ENCODE measurements around the gene SH2D1B. TPM values are rescaled to one million over a fixed set of nuclear protein-coding genes. Genes with fewer than 3 reads are reported as not detected.
A peak's percentile ranks its signal among the peaks of the same experiment; 100 is the strongest.

Gene SH2D1B, protein sequence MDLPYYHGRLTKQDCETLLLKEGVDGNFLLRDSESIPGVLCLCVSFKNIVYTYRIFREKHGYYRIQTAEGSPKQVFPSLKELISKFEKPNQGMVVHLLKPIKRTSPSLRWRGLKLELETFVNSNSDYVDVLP
- not detected in 2 replicates for total RNA-seq (2014; rRNA removed; shearing (Covaris generic))
- polyA plus RNA-seq (2016; fragmentation: Nextera tagmentation; extraction: Ambion mirVana): not detected in 2 replicates
- long read RNA-seq: 0 reads

DNA sequence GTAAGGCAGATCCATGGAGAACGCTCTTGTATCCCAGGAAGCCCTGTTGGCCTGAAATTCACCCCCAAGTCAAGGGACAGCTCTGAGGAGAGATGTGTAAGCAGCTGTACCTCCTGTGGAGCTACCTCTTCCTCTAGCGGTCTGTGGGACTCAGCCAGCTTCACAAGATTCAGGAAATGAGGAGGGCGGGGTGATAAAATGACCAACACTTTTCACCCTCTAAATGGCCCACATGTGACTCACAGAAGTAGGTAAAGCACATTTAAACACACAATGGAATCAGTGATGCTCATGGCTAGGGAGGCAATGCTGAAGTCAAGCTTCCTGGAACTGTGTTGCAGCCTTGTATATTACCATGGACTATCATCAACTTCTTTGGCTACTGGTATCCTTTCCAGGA, at the start of gene SH2D1B:
TSS of gene SH2D1B (minus strand) at position 135 of the 400 bp plus-strand sequence. CDS start at position 15, 120 bp downstream.
- H3K27ac Mint-ChIP-seq: no peak within 1 kb of the TSS
- TF ChIP-seq, protein P1, sequence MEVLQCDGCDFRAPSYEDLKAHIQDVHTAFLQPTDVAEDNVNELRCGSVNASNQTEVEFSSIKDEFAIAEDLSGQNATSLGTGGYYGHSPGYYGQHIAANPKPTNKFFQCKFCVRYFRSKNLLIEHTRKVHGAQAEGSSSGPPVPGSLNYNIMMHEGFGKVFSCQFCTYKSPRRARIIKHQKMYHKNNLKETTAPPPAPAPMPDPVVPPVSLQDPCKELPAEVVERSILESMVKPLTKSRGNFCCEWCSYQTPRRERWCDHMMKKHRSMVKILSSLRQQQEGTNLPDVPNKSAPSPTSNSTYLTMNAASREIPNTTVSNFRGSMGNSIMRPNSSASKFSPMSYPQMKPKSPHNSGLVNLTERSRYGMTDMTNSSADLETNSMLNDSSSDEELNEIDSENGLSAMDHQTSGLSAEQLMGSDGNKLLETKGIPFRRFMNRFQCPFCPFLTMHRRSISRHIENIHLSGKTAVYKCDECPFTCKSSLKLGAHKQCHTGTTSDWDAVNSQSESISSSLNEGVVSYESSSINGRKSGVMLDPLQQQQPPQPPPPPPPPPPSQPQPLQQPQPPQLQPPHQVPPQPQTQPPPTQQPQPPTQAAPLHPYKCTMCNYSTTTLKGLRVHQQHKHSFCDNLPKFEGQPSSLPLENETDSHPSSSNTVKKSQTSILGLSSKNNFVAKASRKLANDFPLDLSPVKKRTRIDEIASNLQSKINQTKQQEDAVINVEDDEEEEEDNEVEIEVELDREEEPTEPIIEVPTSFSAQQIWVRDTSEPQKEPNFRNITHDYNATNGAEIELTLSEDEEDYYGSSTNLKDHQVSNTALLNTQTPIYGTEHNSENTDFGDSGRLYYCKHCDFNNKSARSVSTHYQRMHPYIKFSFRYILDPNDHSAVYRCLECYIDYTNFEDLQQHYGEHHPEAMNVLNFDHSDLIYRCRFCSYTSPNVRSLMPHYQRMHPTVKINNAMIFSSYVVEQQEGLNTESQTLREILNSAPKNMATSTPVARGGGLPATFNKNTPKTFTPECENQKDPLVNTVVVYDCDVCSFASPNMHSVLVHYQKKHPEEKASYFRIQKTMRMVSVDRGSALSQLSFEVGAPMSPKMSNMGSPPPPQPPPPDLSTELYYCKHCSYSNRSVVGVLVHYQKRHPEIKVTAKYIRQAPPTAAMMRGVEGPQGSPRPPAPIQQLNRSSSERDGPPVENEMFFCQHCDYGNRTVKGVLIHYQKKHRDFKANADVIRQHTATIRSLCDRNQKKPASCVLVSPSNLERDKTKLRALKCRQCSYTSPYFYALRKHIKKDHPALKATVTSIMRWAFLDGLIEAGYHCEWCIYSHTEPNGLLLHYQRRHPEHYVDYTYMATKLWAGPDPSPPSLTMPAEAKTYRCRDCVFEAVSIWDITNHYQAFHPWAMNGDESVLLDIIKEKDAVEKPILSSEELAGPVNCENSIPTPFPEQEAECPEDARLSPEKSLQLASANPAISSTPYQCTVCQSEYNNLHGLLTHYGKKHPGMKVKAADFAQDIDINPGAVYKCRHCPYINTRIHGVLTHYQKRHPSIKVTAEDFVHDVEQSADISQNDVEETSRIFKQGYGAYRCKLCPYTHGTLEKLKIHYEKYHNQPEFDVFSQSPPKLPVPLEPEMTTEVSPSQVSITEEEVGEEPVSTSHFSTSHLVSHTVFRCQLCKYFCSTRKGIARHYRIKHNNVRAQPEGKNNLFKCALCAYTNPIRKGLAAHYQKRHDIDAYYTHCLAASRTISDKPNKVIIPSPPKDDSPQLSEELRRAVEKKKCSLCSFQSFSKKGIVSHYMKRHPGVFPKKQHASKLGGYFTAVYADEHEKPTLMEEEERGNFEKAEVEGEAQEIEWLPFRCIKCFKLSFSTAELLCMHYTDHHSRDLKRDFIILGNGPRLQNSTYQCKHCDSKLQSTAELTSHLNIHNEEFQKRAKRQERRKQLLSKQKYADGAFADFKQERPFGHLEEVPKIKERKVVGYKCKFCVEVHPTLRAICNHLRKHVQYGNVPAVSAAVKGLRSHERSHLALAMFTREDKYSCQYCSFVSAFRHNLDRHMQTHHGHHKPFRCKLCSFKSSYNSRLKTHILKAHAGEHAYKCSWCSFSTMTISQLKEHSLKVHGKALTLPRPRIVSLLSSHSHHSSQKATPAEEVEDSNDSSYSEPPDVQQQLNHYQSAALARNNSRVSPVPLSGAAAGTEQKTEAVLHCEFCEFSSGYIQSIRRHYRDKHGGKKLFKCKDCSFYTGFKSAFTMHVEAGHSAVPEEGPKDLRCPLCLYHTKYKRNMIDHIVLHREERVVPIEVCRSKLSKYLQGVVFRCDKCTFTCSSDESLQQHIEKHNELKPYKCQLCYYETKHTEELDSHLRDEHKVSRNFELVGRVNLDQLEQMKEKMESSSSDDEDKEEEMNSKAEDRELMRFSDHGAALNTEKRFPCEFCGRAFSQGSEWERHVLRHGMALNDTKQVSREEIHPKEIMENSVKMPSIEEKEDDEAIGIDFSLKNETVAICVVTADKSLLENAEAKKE (CRISPR knock-in tag; IDR thresholded peaks at IDR 0.05): no peak
- TF ChIP-seq JUNB (IDR thresholded peaks at IDR 0.05; ENCODE audit: unreplicated experiment): no peak
- TF ChIP-seq ZNF331 (CRISPR knock-in tag; IDR thresholded peaks at IDR 0.05; ENCODE audit: low read depth): no peak
- no peak within 1 kb of the TSS for H3K27ac ChIP-seq (ENCODE audit: low read depth)
- H3K4me2 ChIP-seq: no peak within 1 kb of the TSS
- no peaks in the 10 kb centered on the region for H3K27me3 ChIP-seq (ENCODE audit: insufficient read depth)
- no peak for DNase-seq (ENCODE audit: low spot score)
- no peak within 1 kb of the TSS for H3K4me3 ChIP-seq
- no peak within 1 kb of the TSS for H3K4me3 Mint-ChIP-seq
- 0 out of 2 replicates have a peak, but pooled peaks cover 3% of the 10 kb centered on the region for H3K36me3 ChIP-seq (ENCODE audit: insufficient read depth)
- peaks cover 3% of the 10 kb centered on the region; the same call in 1 of the 3 replicates for H3K4me1 Mint-ChIP-seq
- H2AFZ ChIP-seq: 0 out of 2 replicates have a peak within 1 kb of the TSS, but pooled peaks have one; percentile 12
- peaks cover 12% of the 10 kb centered on the region; the same call in 1 of the 2 replicates for H3K9me2 ChIP-seq (ENCODE audit: insufficient read depth)
- ATAC-seq: no peak
- peaks cover 7% of the 10 kb centered on the region; the same call in 2 of the 3 replicates for H3K9me3 Mint-ChIP-seq
- H3K79me2 ChIP-seq (replicated peaks; ENCODE audit: insufficient read depth): no peaks in the 10 kb centered on the region
- H3K27me3 Mint-ChIP-seq (ENCODE audit: insufficient read depth, low read depth, poor library complexity): no peaks in the 10 kb centered on the region
- H4K20me1 ChIP-seq (replicated peaks; ENCODE audit: insufficient read depth): no peaks in the 10 kb centered on the region
- H3K4me1 ChIP-seq (ENCODE audit: insufficient read depth): no peaks in the 10 kb centered on the region
- H3K36me3 Mint-ChIP-seq (ENCODE audit: low read depth): no peaks in the 10 kb centered on the region
- H3F3A ChIP-seq (replicated peaks; ENCODE audit: low read depth): no peaks in the 10 kb centered on the region

DNA sequence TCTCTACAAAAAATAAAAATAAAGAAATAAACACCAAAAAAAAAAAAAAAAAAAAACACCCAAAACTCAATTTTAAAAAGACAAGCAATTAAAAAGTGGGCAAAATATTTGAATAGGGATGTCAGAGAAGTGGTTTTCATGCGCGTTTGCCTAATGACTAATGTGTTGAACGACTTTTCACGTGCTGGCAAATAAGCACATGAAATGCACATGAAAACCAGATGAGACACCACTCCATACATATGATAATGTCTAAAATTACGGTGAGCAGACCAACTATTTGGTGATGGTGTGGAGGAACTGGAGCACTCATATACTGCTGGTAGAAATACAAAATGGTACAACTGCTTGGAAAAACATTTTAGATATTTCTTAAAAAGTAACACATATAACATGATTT, 46.3 kb upstream of the SH2D1B start:
- no peak for ATAC-seq
- Histone ChIP-seq H3K4me2 (no peak overlapping the region), H3K4me3 (no peak overlapping the region), H3K4me1 (ENCODE audit: insufficient read depth) (no peaks in the 10 kb centered on the region), H3K27ac (ENCODE audit: low read depth) (no peak overlapping the region), H3K79me2 (replicated peaks; ENCODE audit: insufficient read depth) (no peaks in the 10 kb centered on the region), H3F3A (replicated peaks; ENCODE audit: low read depth) (no peaks in the 10 kb centered on the region), H4K20me1 (replicated peaks; ENCODE audit: insufficient read depth) (no peaks in the 10 kb centered on the region), H3K36me3 (ENCODE audit: insufficient read depth) (no peaks in the 10 kb centered on the region), H3K9me2 (ENCODE audit: insufficient read depth) (no peaks in the 10 kb centered on the region; the same call in 1 of the 2 replicates), H3K27me3 (ENCODE audit: insufficient read depth) (no peaks in the 10 kb centered on the region), H2AFZ (no peak overlapping the region)
- no peak overlapping the region for H3K27ac Mint-ChIP-seq
- H3K4me1 Mint-ChIP-seq: no peaks in the 10 kb centered on the region
- no peak for DNase-seq (ENCODE audit: low spot score)
- H3K4me3 Mint-ChIP-seq: no peak overlapping the region
- no peaks in the 10 kb centered on the region for H3K36me3 Mint-ChIP-seq (ENCODE audit: low read depth)
- peaks cover 4% of the 10 kb centered on the region; the same call in 1 of the 3 replicates for H3K9me3 Mint-ChIP-seq
- peaks cover 6% of the 10 kb centered on the region for H3K27me3 Mint-ChIP-seq (ENCODE audit: insufficient read depth, low read depth, poor library complexity)
- no peak for TF ChIP-seq JUNB (IDR thresholded peaks at IDR 0.05; ENCODE audit: unreplicated experiment)
- TF ChIP-seq, protein P2, sequence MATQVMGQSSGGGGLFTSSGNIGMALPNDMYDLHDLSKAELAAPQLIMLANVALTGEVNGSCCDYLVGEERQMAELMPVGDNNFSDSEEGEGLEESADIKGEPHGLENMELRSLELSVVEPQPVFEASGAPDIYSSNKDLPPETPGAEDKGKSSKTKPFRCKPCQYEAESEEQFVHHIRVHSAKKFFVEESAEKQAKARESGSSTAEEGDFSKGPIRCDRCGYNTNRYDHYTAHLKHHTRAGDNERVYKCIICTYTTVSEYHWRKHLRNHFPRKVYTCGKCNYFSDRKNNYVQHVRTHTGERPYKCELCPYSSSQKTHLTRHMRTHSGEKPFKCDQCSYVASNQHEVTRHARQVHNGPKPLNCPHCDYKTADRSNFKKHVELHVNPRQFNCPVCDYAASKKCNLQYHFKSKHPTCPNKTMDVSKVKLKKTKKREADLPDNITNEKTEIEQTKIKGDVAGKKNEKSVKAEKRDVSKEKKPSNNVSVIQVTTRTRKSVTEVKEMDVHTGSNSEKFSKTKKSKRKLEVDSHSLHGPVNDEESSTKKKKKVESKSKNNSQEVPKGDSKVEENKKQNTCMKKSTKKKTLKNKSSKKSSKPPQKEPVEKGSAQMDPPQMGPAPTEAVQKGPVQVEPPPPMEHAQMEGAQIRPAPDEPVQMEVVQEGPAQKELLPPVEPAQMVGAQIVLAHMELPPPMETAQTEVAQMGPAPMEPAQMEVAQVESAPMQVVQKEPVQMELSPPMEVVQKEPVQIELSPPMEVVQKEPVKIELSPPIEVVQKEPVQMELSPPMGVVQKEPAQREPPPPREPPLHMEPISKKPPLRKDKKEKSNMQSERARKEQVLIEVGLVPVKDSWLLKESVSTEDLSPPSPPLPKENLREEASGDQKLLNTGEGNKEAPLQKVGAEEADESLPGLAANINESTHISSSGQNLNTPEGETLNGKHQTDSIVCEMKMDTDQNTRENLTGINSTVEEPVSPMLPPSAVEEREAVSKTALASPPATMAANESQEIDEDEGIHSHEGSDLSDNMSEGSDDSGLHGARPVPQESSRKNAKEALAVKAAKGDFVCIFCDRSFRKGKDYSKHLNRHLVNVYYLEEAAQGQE (IDR thresholded peaks at IDR 0.05; ENCODE audit: unreplicated experiment): no peak
- no peak for TF ChIP-seq EZH2phosphoT487 (IDR thresholded peaks at IDR 0.05; ENCODE audit: unreplicated experiment)
- no peak for TF ChIP-seq CREB1 (CRISPR knock-in tag; IDR thresholded peaks at IDR 0.05; ENCODE audit: low read depth)
- TF ChIP-seq, protein P3, sequence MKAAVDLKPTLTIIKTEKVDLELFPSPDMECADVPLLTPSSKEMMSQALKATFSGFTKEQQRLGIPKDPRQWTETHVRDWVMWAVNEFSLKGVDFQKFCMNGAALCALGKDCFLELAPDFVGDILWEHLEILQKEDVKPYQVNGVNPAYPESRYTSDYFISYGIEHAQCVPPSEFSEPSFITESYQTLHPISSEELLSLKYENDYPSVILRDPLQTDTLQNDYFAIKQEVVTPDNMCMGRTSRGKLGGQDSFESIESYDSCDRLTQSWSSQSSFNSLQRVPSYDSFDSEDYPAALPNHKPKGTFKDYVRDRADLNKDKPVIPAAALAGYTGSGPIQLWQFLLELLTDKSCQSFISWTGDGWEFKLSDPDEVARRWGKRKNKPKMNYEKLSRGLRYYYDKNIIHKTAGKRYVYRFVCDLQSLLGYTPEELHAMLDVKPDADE (IDR thresholded peaks at IDR 0.05): no peak
- TF ChIP-seq NANOG (IDR thresholded peaks at IDR 0.05; ENCODE audit: borderline replicate concordance): no peak
- TF ChIP-seq ZNF331 (CRISPR knock-in tag; IDR thresholded peaks at IDR 0.05; ENCODE audit: low read depth): no peak
